WTC11 (cell line): ENCODE measurements around the gene CYP2B6. TPM values are rescaled to one million over a fixed set of nuclear protein-coding genes. Genes with fewer than 3 reads are reported as not detected.

Source experiments
- ATAC-seq: fragments of 200-7000 bp; cut with Tn5 transposase; 2 replicates; pipeline ENCODE4 v1.10.0; 2021; ENCODE audit warnings: mild to moderate bottlenecking, moderate library complexity
- CTCF ChIA-PET: fragments of 300-600 bp; sonication (Branson Sonifier 250); formaldehyde crosslinking; loops from one replicate; lab custom pipeline; 2021; ENCODE audit warnings: antibody characterized with exemption; lab: Charles Lee
- POLR2A ChIA-PET: fragments of 350-600 bp; sonication (Branson Sonifier 250); formaldehyde crosslinking; loops from one replicate; lab custom pipeline; 2021; ENCODE audit warnings: antibody characterized with exemption; lab: Charles Lee
- DNase-seq: peaks from one replicate; pipeline ENCODE4 v3.0.0; 2021; ENCODE audit warnings: low spot score
- H3K27ac Mint-ChIP-seq: 2 replicates; pipeline ENCODE4 v1.8.0; 2021; ENCODE audit warnings: mixed read lengths
- H3K27me3 Mint-ChIP-seq: 2 replicates; pipeline ENCODE4 v1.8.0; 2021; ENCODE audit warnings: low read depth, mild to moderate bottlenecking, moderate library complexity, mixed read lengths
- H3K36me3 Mint-ChIP-seq: 2 replicates; pipeline ENCODE4 v1.8.0; 2021; ENCODE audit warnings: mixed read lengths
- H3K4me1 Mint-ChIP-seq: 2 replicates; pipeline ENCODE4 v1.8.0; 2022; ENCODE audit warnings: mixed read lengths
- H3K4me3 Mint-ChIP-seq: 2 replicates; pipeline ENCODE4 v1.8.0; 2021; ENCODE audit warnings: mild to moderate bottlenecking, moderate library complexity, mixed read lengths
- H3K9me3 Mint-ChIP-seq: 2 replicates; pipeline ENCODE4 v1.8.0; 2021; ENCODE audit warnings: mixed read lengths
- CTCF ChIP-seq: fragments of 200-600 bp; IDR thresholded peaks from 2 replicates; pipeline ENCODE4 v1.8.0; 2022; ENCODE audit warnings: antibody characterized with exemption
- E2F5 ChIP-seq: sonication (generic); formaldehyde crosslinking; IDR thresholded peaks from 2 replicates; pipeline ENCODE4 v1.8.1; 2022; ENCODE audit warnings: mild to moderate bottlenecking, moderate library complexity, missing genetic modification reagents
- ESRRA ChIP-seq: sonication (generic); formaldehyde crosslinking; IDR thresholded peaks from 2 replicates; pipeline ENCODE4 v1.8.1; 2022; ENCODE audit warnings: mild to moderate bottlenecking, missing genetic modification reagents, borderline replicate concordance
- FOXK1 ChIP-seq: sonication (generic); formaldehyde crosslinking; IDR thresholded peaks from 2 replicates; pipeline ENCODE4 v1.8.0; 2022; ENCODE audit warnings: mild to moderate bottlenecking, moderate library complexity, missing genetic modification reagents
- FOXP4 ChIP-seq: sonication (generic); formaldehyde crosslinking; IDR thresholded peaks from 2 replicates; pipeline ENCODE4 v1.8.0; 2022; ENCODE audit warnings: mild to moderate bottlenecking, missing genetic modification reagents
- JAZF1 ChIP-seq: fragments of 250-450 bp; sonication (Bioruptor Pico); IDR thresholded peaks from 2 replicates; pipeline ENCODE4 v1.9.0; 2021; ENCODE audit warnings: moderate library complexity, mild to moderate bottlenecking, inconsistent platforms
- KAT7 ChIP-seq: sonication (generic); formaldehyde crosslinking; IDR thresholded peaks from 2 replicates; pipeline ENCODE4 v1.8.1; 2023; ENCODE audit warnings: missing genetic modification reagents, mild to moderate bottlenecking, borderline replicate concordance
- PRRX2 ChIP-seq: fragments of 250-450 bp; sonication (Bioruptor Pico); IDR thresholded peaks from 2 replicates; pipeline ENCODE4 v1.8.0; 2021; ENCODE audit warnings: mild to moderate bottlenecking
- RELA ChIP-seq: sonication (generic); formaldehyde crosslinking; IDR thresholded peaks from 2 replicates; pipeline ENCODE4 v1.8.1; 2022; ENCODE audit warnings: missing genetic modification reagents, mild to moderate bottlenecking, borderline replicate concordance
- SMAD4 ChIP-seq: sonication (generic); formaldehyde crosslinking; IDR thresholded peaks from 2 replicates; pipeline ENCODE4 v1.8.0; 2022; ENCODE audit warnings: mild to moderate bottlenecking, missing genetic modification reagents
- TCF7 ChIP-seq: sonication (generic); formaldehyde crosslinking; IDR thresholded peaks from 2 replicates; pipeline ENCODE4 v1.8.0; 2022; ENCODE audit warnings: mild to moderate bottlenecking, low read depth, missing genetic modification reagents, moderate library complexity
- ZNF138 ChIP-seq: sonication (generic); formaldehyde crosslinking; conservative IDR thresholded peaks from 2 replicates; pipeline ENCODE4 v1.8.1; 2022; ENCODE audit warnings: mild to moderate bottlenecking, moderate library complexity, missing genetic modification reagents
- ZNF396 ChIP-seq: fragments of 250-450 bp; sonication (Bioruptor Pico); IDR thresholded peaks from 2 replicates; pipeline ENCODE4 v1.8.0; 2021; ENCODE audit warnings: mild to moderate bottlenecking, moderate library complexity, borderline replicate concordance
- total RNA-seq: library from RNA; stranded (reverse); gene quantifications from 3 replicates; pipeline ENCODE4 v1.2.3, GENCODE V29; 2021
- TF ChIP-seq, protein P1 (sequence below): sonication (generic); formaldehyde crosslinking; IDR thresholded peaks from 2 replicates; pipeline ENCODE4 v1.8.0; 2023; ENCODE audit warnings: missing genetic modification reagents, mild to moderate bottlenecking, borderline replicate concordance

CYP2B6 gene
- total RNA-seq, 1 experiment from 2014 or later, result 10.3 TPM

DNA sequence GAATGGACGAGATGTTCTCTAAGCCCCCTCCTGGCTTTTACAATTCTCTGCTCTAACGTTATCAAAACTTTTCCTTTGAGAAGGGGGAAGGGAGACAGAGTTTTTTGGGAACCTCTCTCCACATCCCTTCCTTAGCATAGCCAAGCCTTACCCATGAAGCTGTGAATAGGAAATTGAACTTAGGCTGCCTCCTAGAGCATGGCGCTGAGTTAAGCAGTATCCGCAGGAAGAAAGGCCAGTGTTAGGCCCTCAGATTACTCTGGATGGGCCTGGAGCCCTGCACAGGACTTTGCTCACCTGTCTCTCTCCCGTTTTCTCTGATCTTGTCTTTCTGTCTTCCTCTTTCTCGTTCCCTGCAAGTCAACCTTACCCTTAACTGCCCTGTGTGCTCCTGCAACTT lies 39.6 kb downstream of the CYP2B6 start:
- H3K4me1 Mint-ChIP-seq, result peaks cover 31% of the 10 kb centered on the region
- CTCF ChIA-PET, result interaction anchor here (1.1 to 1.3 kb wide), 2 partner anchors 56 to 96 kb away, joined by 4 to 6 read pairs; no protein-coding TSS in a partner anchor
- no peak for DNase-seq

More for the DNA sequence above, 39.6 kb downstream of the CYP2B6 start:
- no peak overlapping the region for H3K4me3 Mint-ChIP-seq
- peaks cover 5% of the 10 kb centered on the region for H3K36me3 Mint-ChIP-seq
- peaks cover 18% of the 10 kb centered on the region for H3K9me3 Mint-ChIP-seq
- H3K27me3 Mint-ChIP-seq, result peaks cover 27% of the 10 kb centered on the region
- H3K27ac Mint-ChIP-seq, result no peak overlapping the region
- POLR2A ChIA-PET, result no interaction called here
- ATAC-seq, result peak; percentile 90
- TF ChIP-seq PRRX2 (CRISPR knock-in tag) (no peak), JAZF1 (no peak), ESRRA (CRISPR knock-in tag) (no peak), ZNF138 (CRISPR knock-in tag) (no peak), FOXP4 (CRISPR knock-in tag) (no peak), ZNF396 (CRISPR knock-in tag) (no peak), SMAD4 (CRISPR knock-in tag) (no peak), RELA (CRISPR knock-in tag) (no peak), KAT7 (CRISPR knock-in tag) (no peak), E2F5 (CRISPR knock-in tag) (no peak), CTCF (no peak), TCF7 (CRISPR knock-in tag) (no peak), FOXK1 (no peak)
- TF ChIP-seq, protein P1, sequence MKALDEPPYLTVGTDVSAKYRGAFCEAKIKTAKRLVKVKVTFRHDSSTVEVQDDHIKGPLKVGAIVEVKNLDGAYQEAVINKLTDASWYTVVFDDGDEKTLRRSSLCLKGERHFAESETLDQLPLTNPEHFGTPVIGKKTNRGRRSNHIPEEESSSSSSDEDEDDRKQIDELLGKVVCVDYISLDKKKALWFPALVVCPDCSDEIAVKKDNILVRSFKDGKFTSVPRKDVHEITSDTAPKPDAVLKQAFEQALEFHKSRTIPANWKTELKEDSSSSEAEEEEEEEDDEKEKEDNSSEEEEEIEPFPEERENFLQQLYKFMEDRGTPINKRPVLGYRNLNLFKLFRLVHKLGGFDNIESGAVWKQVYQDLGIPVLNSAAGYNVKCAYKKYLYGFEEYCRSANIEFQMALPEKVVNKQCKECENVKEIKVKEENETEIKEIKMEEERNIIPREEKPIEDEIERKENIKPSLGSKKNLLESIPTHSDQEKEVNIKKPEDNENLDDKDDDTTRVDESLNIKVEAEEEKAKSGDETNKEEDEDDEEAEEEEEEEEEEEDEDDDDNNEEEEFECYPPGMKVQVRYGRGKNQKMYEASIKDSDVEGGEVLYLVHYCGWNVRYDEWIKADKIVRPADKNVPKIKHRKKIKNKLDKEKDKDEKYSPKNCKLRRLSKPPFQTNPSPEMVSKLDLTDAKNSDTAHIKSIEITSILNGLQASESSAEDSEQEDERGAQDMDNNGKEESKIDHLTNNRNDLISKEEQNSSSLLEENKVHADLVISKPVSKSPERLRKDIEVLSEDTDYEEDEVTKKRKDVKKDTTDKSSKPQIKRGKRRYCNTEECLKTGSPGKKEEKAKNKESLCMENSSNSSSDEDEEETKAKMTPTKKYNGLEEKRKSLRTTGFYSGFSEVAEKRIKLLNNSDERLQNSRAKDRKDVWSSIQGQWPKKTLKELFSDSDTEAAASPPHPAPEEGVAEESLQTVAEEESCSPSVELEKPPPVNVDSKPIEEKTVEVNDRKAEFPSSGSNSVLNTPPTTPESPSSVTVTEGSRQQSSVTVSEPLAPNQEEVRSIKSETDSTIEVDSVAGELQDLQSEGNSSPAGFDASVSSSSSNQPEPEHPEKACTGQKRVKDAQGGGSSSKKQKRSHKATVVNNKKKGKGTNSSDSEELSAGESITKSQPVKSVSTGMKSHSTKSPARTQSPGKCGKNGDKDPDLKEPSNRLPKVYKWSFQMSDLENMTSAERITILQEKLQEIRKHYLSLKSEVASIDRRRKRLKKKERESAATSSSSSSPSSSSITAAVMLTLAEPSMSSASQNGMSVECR (CRISPR knock-in tag), result no peak
- TF ChIP-seq, all 79 proteins: peak for 0
